Fibroblast of skin of right biceps (primary cell): ENCODE data around the gene SHISA5.

ENCODE experiments used
- DNase-seq: peaks from one replicate; pipeline ENCODE4 v3.0.0-alpha.2; 2013

Gene SHISA5

DNA sequence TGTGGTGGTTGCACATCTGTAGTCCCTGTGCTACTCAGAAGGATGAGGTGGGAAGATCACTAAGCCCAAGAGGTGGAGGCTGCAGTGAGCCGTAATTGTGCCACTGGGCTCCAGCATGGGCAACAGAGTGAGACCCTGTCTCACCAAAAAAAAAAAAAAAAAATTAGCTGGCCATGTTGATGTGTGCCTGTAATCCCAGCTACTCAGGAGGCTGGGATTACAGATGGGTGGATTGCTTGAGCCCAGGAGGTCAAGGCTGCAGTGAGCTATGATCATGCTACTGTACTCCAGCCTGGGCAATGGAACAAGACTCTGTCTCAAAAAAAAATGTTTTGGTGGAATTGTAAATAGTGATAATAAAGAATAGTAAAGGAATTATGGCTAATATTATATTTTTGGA lies 47.5 kb downstream of the SHISA5 start:
- DNase-seq = no peak

- DNase-seq = no peak
Measured at GRCh38 chr3:48451270-48451669, 52.7 kb downstream of the SHISA5 start.

- peak; percentile 83 for DNase-seq
Measured at GRCh38 chr3:48446425-48447193, 57.4 kb downstream of the SHISA5 start, which contains the start of gene ATRIP. Gene ATRIP (plus strand): TSS chr3:48446737. CDS start chr3:48446846, 109 bp downstream.

DNA sequence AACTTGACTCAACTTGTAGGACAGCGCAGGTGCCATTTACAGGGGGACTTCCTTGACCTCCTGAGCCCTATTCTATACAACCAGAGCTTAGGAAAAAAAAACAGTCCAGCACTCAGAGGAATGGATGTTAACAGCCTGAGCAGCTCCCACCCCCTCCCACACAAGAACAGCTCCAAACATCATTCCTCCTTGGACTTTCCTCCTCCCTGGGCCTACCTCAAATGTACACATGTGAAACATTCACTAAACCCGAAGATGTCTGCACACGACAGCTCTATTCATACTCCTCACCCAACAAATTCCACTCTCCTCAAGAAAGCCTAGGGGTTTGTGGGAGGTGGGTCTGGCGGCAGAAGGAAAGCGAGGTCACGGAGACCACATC lies 57.9 kb downstream of the SHISA5 start:
- DNase-seq = no peak

GRCh38 chr3:48445277-48445882 lies 58.6 kb downstream of the SHISA5 start:
- DNase-seq = no peak

- no peak for DNase-seq
Measured at GRCh38 chr3:48441940-48442339, 62.0 kb downstream of the SHISA5 start.

- no peak for DNase-seq
Measured at GRCh38 chr3:48440590-48440958, 63.4 kb downstream of the SHISA5 start.

- DNase-seq = peak; percentile 95
Measured at GRCh38 chr3:48439820-48440589, 64.0 kb downstream of the SHISA5 start, which contains the start of the genes CCDC51 and TMA7. Gene CCDC51 (minus strand): TSS chr3:48440119. CDS start chr3:48435128, 4,991 bp downstream. Gene TMA7 (plus strand): TSS chr3:48440257. CDS start chr3:48440297, 40 bp downstream.

GRCh38 chr3:48437812-48438211 lies 66.2 kb downstream of the SHISA5 start:
- DNase-seq = no peak

DNA sequence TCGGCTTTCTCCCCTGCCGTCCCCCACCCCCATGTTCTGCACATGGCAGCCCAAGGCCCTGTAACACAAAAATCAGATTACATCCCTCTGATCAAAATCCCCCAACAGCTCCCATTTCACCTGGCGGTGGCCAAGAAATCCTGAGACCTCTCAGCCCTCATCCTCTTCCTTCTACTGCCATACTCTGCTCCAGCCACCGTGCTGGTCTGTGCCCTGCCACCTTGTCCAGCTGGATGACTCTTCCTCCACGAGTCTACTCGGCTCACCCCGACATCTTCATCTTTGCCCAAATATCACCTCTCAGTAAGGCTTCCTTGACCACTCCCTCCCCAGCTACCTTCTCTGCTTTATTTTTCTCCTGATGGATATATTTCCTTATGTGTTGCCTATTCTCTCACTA lies 67.1 kb downstream of the SHISA5 start:
- no peak for DNase-seq

DNA sequence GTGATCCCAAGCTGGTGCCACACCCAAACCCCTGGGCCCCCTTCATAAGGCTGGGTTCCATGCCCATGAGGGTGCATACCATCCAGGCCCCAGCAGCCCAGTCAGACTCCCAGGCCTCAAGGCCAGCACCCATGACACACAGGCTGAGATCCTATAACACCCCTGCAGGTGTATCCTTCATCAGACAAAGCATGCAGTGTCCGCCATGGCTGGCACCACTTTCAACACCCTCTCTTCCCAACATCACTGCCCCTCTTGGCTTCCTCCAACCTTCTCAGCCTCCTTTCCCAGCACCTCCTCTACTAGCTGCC lies 67.5 kb downstream of the SHISA5 start:
- no peak for DNase-seq

GRCh38 chr3:48435774-48436476 lies 68.0 kb downstream of the SHISA5 start:
- DNase-seq = peak; percentile 77

GRCh38 chr3:48435223-48435595 lies 68.8 kb downstream of the SHISA5 start:
- DNase-seq = no peak

DNA sequence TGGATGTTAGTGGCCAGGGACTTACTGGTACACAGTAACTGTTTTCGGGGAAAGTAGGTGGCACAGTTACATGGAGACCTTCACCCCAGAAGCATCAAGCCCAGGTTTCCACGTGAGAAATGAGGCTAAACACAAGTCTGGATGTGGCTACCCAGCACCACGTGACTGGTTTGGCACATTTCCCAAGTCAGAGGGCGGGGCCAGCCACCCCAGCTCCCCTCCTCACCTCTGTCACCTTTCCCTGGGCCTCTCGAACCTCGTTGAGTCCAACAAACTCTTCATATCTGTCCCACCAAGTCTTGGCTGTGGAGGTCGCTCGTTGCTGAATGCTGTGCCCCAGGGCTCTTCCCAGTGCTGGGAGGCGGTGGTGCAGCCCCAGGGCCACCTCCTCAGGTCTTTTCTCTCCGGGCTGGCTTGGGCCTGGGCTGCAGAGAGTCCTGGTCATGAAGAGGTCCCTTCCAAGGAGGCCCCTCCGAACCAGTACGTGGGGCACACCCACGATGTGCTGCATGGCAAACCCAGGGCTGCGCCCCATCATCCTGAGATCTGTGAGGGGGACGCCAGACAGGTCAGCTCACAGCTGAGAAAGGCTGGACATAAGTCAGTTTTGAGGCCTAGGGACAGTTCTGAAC lies 69.3 kb downstream of the SHISA5 start:
- DNase-seq = no peak

DNA sequence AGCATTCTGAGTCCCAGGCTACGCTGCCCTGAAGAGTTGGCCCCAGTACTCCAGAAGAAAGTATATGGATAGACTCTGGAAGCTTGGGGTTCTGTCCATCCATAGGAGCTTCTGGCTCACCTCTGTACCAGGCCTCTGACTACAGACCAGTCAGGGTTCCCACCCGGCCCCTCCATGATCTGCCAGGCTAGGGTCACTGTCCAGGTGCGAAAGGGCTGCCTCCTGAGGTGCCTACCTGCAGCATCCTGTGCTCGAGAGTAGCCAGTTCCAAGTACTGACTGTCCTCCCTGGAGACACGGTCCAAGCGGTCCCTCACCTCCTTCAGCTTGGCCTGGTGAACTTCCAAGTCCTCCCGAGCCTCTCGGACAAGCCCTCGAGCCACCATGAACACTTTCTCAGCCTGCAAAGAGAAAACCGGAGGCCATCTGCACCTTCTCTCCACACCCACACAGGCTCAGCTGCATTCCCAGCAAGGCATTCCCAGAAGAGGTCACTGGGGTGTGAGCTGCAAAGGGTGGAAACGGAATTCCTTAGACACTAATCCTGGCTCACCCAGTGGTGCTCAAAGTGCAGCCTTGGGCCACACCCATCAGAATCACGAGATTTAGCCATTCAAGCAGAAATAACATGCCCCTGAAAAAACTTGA lies 70.4 kb downstream of the SHISA5 start:
- DNase-seq = no peak

GRCh38 chr3:48432411-48433371 lies 71.3 kb downstream of the SHISA5 start:
- no peak for DNase-seq

- DNase-seq = no peak
Measured at GRCh38 chr3:48431224-48432029, 72.5 kb downstream of the SHISA5 start.

GRCh38 chr3:48430708-48431101 lies 73.3 kb downstream of the SHISA5 start:
- DNase-seq = no peak

DNA sequence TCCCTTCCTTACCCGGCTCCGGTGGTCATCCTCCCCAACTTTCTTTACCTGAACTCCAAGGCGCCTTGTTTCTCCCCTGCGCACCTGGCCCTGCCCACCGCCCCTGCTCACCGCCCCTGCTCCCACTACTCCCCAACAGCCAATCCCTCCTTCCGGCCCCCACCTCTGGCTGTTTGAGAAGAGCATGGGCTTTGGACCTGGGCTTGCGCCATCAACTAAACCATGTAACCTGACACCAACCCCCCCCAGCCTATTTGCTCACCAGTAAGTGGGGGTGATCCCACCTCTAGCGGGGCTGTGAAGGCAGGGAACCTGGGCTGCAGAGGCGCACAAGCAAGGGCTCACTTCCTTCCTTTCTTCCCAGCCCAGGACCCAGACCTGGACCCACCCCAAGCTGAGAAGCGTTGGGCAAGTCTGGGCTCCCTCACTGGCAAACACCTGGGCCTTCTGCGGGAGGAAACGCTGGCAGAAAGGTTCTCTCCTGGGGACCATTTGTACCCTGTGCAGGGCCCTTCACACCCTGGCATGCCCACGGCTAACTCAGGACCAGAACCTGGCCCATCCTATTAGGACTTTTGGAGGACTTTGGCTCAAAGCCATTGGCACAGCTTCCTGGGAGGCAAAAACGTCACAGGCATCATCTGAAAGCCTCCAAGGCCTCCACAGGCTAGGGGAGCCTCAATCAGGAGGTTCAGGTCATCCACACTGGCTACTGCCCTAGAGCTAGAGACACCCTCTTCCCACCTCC lies 73.8 kb downstream of the SHISA5 start, which contains the start of gene PLXNB1:
PLXNB1 (minus strand) TSS at position 127 of the 748 bp plus-strand sequence. CDS start 5,475 bp downstream, outside the sequence.
- peak; percentile 66 for DNase-seq
